HTR-8/SVneo (cell line): ENCODE results near the gene BCR.

Source experiments
- DNase-seq: peaks from one replicate; pipeline ENCODE4 v3.0.0; 2011; ENCODE audit warnings: low spot score, mixed read lengths; ENCODE audit not compliant: insufficient read length
- FAIRE-seq: peaks from 2 replicates; lab custom pipeline; 2011; peaks lifted over from hg19 to GRCh38; lab: Jason Lieb, UNC

Gene BCR

GRCh38 chr22:23168391-23169042 is 11.8 kb upstream of the BCR start:
- DNase-seq (no peak), FAIRE-seq (no peak)

GRCh38 chr22:23169043-23169406 is 11.3 kb upstream of the BCR start:
- FAIRE-seq (no peak), DNase-seq (no peak)

GRCh38 chr22:23175817-23176644 is 4.3 kb upstream of the BCR start:
- FAIRE-seq (no peak), DNase-seq (no peak)

GRCh38 chr22:23176645-23177027 is 3.7 kb upstream of the BCR start:
- FAIRE-seq, result no peak

GRCh38 chr22:23177197-23177596 is 3.1 kb upstream of the BCR start:
- FAIRE-seq (no peak), DNase-seq (no peak)

More at GRCh38 chr22:23176645-23177027, 3.7 kb upstream of the BCR start:
- no peak for DNase-seq

- FAIRE-seq, result no peak
- peak; percentile 59 for DNase-seq
Observed at GRCh38 chr22:23178512-23179254, 1.6 kb upstream of the BCR start.

- DNase-seq (no peak), FAIRE-seq (no peak)
Observed at GRCh38 chr22:23179381-23180299, 669 bp upstream of the BCR start.

GRCh38 chr22:23180893-23181720 is 798 bp downstream of the BCR start:
- DNase-seq (no peak), FAIRE-seq (no peak)

GRCh38 chr22:23181721-23182308 is 1.5 kb downstream of the BCR start:
- no peak for FAIRE-seq

GRCh38 chr22:23182309-23183060 is 2.2 kb downstream of the BCR start:
- FAIRE-seq, result no peak

More at GRCh38 chr22:23181721-23182308, 1.5 kb downstream of the BCR start:
- DNase-seq, result no peak

GRCh38 chr22:23183061-23183698 is 2.9 kb downstream of the BCR start:
- DNase-seq (no peak), FAIRE-seq (no peak)

More at GRCh38 chr22:23182309-23183060, 2.2 kb downstream of the BCR start:
- peak; percentile 73 for DNase-seq

- FAIRE-seq (no peak), DNase-seq (no peak)
Observed at GRCh38 chr22:23184100-23184763, 3.9 kb downstream of the BCR start.

- DNase-seq, result no peak
- FAIRE-seq, result no peak
Observed at GRCh38 chr22:23184764-23185113, 4.4 kb downstream of the BCR start.

- no peak for DNase-seq
- FAIRE-seq, result no peak
Observed at GRCh38 chr22:23187211-23187610, 6.9 kb downstream of the BCR start.

- DNase-seq (no peak), FAIRE-seq (no peak)
Observed at GRCh38 chr22:23187871-23188700, 7.8 kb downstream of the BCR start.

GRCh38 chr22:23190526-23190925 is 10.2 kb downstream of the BCR start:
- DNase-seq (no peak), FAIRE-seq (no peak)
